Measurements from ENCODE around the gene ASIC3.

GRCh38 chr7:151031011-151031410, 17.3 kb upstream of the ASIC3 start:
- TF ChIP-seq, protein P1, sequence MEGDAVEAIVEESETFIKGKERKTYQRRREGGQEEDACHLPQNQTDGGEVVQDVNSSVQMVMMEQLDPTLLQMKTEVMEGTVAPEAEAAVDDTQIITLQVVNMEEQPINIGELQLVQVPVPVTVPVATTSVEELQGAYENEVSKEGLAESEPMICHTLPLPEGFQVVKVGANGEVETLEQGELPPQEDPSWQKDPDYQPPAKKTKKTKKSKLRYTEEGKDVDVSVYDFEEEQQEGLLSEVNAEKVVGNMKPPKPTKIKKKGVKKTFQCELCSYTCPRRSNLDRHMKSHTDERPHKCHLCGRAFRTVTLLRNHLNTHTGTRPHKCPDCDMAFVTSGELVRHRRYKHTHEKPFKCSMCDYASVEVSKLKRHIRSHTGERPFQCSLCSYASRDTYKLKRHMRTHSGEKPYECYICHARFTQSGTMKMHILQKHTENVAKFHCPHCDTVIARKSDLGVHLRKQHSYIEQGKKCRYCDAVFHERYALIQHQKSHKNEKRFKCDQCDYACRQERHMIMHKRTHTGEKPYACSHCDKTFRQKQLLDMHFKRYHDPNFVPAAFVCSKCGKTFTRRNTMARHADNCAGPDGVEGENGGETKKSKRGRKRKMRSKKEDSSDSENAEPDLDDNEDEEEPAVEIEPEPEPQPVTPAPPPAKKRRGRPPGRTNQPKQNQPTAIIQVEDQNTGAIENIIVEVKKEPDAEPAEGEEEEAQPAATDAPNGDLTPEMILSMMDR (IDR thresholded peaks at IDR 0.05) = no peak
- TF ChIP-seq POLR2AphosphoS5 (IDR thresholded peaks at IDR 0.05) (peak; percentile 60), POLR2A (IDR thresholded peaks at IDR 0.05) (no peak)

Measured in prostate gland (tissue), 2 donors.